ENCODE measurements around the gene CPNE9.

- no peak for TF ChIP-seq CTCF (IDR thresholded peaks at IDR 0.05)
- TF ChIP-seq POLR2A (IDR thresholded peaks at IDR 0.05): no peak
- no peak for TF ChIP-seq POLR2AphosphoS5 (IDR thresholded peaks at IDR 0.05)
- TF ChIP-seq EP300 (IDR thresholded peaks at IDR 0.05): no peak
Measured at GRCh38 chr3:9732740-9733115, 29.1 kb downstream of the CPNE9 start.
